ENCODE measurements around the gene DSCAML1.

DNA sequence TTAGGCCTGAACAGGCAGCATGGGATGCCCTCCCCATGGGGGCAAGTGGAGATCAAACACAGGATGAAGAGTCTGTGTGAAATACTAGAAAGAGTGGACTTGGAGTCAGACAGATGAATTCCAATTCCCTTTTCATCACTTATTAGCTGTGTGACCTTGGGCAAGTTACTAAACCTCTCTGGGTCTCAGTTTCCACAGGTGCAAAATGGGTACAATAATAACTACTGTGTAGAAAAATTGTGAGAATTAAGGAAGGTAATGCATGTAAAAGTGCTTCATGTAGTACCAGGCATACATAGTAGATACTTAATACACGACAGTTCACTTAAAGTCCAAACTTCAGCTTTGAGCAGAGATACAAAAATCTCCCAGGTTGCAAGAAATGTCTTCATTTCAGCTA is 176.4 kb downstream of the DSCAML1 start:
- TF ChIP-seq, protein P1, sequence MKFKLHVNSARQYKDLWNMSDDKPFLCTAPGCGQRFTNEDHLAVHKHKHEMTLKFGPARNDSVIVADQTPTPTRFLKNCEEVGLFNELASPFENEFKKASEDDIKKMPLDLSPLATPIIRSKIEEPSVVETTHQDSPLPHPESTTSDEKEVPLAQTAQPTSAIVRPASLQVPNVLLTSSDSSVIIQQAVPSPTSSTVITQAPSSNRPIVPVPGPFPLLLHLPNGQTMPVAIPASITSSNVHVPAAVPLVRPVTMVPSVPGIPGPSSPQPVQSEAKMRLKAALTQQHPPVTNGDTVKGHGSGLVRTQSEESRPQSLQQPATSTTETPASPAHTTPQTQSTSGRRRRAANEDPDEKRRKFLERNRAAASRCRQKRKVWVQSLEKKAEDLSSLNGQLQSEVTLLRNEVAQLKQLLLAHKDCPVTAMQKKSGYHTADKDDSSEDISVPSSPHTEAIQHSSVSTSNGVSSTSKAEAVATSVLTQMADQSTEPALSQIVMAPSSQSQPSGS (IDR thresholded peaks at IDR 0.05; ENCODE audit: low read length) = no peak
- TF ChIP-seq POLR2A (IDR thresholded peaks at IDR 0.05; ENCODE audit: low read depth, low read length) (no peak), EZH2 (IDR thresholded peaks at IDR 0.05; ENCODE audit: borderline replicate concordance, control insufficient read depth, low read depth, low read length) (no peak), MEF2A (IDR thresholded peaks at IDR 0.05; ENCODE audit: insufficient read depth, low read depth, low read length) (no peak), POLR2AphosphoS2 (IDR thresholded peaks at IDR 0.05; ENCODE audit: low read depth, low read length) (no peak), PAX8 (IDR thresholded peaks at IDR 0.05) (no peak), RBBP5 (conservative IDR thresholded peaks at IDR 0.05) (no peak), CBFB (IDR thresholded peaks at IDR 0.05; ENCODE audit: low read depth) (no peak), ZBED1 (IDR thresholded peaks at IDR 0.05; ENCODE audit: borderline replicate concordance) (no peak)
- TF ChIP-seq, protein P2, sequence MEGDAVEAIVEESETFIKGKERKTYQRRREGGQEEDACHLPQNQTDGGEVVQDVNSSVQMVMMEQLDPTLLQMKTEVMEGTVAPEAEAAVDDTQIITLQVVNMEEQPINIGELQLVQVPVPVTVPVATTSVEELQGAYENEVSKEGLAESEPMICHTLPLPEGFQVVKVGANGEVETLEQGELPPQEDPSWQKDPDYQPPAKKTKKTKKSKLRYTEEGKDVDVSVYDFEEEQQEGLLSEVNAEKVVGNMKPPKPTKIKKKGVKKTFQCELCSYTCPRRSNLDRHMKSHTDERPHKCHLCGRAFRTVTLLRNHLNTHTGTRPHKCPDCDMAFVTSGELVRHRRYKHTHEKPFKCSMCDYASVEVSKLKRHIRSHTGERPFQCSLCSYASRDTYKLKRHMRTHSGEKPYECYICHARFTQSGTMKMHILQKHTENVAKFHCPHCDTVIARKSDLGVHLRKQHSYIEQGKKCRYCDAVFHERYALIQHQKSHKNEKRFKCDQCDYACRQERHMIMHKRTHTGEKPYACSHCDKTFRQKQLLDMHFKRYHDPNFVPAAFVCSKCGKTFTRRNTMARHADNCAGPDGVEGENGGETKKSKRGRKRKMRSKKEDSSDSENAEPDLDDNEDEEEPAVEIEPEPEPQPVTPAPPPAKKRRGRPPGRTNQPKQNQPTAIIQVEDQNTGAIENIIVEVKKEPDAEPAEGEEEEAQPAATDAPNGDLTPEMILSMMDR (IDR thresholded peaks at IDR 0.05 in 2 of 3, conservative IDR thresholded peaks at IDR 0.05 in 1 of 3; ENCODE audit: control insufficient read depth in 2 of 3, extremely low read depth in 1 of 3, insufficient read depth in 1 of 3, low read depth in 3 of 3, low read length in 3 of 3) = no peak

All from GM12878 (cell line).